Right lung (tissue), 5 donors: Measurements from ENCODE around the gene PER1. TPM values are rescaled to one million over a fixed set of nuclear protein-coding genes. Genes with fewer than 3 reads are reported as not detected.
"Not testable (repeated sequence)": the region's sequence is repeated elsewhere in the genome, so short reads cannot be mapped to it uniquely, and the experiment has no call there.

Experiments
- DNase-seq, 2 donors: peaks; one replicate each; pipeline ENCODE4 v3.0.0-alpha.2; 2013
- polyA plus RNA-seq, 5 donors: library from polyadenylated mRNA; unstranded; fragments of 120-200 nt; gene quantifications; one replicate each; pipeline versions ENCODE4 v1.2.1 to v1.2.3, GENCODE V29; 2013; ENCODE audit warnings: inconsistent platforms in 1 of 5, low replicate concordance in 1 of 5; ENCODE audit not compliant: insufficient read length in 5 of 5, insufficient read depth in 1 of 5

Gene PER1
- polyA plus RNA-seq, 5 donors = 23.0 to 61.4 (median 37.7) TPM

DNA sequence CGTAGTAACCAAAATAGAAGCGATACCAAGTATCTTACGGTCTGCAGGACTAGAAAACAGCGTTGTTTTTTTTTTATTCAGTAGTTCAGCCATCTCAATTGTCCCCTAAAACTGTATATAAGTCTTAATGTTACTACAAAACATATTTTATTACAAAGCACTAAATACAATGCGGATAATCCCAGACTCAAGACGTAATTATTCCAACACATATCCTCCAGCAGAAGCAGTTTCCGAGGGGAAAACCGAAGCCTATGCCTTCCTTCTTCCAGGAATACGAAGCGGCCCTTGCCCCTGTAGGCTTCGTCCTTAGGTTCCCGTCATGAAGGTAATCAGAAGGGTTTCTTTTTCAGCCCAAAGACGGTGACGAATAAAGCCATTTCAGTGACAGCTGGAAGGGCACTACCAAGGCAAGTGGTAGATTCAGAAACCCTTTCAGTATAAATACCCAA is 21.7 kb upstream of the PER1 start:
- no peak for DNase-seq

DNA sequence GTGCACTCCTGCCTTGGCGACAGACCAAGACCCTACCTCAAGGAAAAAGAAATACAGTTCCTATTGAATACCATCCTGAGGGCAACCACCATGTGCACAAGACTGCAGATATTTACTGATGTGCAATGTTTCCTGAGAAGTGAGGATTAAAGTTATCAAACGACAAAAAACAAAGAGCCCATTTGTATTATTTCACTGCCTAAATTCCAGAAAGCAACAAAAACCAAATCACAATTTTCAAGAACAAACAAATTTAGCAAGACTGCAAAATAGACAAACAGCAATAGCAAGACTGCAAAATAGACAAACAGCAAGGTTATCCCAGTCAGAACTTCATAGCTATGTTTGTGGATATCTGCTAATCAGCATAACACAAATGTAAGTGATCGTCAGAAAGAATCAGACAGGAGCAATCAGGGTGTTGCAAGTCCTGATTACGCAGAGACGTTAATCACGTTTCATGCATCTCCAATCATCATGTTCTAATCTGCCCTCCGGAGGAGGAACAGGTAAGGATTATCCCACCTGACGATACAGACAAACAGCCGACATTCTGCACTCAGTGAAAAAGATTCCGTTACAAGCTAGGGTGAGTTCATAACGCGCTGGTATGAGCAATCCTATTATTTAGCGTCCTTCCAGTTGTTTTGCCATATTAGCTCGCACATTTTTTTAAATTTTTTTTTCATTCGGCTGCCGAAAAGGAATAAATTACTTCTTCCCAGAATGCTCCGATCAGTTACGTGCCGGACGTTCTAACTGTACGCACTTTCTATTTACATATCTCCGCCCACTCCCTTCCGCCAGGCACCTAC is 21.1 kb upstream of the PER1 start:
- peak; percentile 90 to 94 for DNase-seq

DNA sequence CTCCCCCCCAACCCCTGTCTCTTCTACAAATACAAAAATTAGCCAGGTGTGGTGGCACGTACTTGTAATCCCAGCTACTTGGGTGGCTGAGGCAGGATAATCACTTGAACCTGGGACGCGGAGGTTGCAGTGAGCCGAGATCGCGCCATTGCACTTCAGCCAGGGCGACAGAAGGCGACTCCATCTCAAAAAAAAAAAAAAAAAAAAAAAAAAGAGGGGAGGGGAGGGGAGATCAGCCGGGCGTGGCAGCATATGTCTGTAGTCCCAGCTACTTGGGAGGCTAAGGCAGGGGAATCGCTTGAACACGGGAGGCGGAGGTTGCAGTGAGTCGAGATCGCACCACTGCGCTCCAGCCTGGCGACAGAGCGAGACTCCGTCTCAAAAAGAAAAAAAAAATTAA is 18.0 kb upstream of the PER1 start:
- DNase-seq = not testable (repeated sequence)

DNA sequence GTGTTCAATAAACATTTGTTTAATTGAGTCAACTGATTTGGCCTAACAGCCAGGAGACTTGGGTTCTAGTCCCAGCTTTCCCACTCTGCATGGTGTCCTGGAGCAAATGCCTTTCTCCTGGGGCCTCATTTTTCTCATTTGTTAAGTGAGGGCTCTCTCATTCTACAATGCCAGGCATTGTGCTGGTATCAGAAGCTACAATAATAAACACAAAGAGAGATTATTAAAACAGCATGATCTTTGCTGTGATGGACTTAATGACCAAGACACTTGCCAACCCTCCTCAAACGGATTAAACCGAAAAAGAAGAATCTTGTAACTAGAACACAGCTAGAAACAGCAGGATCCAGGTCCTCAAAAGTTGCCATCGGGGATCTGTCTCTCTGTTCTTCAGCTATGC is 15.3 kb upstream of the PER1 start:
- no peak for DNase-seq

DNA sequence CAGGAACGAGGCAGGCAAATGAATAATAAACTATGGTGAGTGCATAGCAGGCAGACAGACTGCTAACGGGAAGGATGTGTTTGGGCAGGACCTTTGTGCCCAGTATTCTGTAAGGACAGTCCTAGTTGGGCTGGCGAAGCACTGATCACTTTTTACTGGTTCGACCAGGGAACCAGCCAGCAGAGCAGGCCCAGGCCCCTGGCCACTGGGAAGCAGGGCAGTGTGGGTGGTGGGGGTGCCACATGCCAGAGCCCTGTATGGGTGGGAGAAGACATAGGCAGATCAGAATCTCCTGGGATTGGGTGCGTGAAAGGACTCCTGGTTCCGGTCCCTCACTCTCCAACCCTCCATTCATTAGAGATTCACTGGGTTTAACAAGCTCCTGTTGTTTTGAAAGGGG is 14.5 kb upstream of the PER1 start:
- DNase-seq = no peak

DNA sequence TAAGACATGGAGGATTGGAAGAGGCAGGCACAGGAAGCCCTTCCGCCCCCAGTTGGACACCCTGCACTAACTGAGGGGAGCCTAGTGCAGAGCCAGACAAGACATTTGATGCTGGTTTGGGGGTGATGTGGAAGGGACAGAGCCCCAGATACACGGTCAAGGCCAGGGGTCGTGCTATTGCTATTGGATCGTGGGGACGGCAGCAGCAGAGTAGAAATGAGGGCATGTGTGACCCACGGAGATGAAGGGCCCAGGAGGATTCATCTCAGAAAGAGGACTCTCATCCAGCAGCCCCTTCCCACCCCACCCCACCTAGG is 12.6 kb upstream of the PER1 start:
- no peak for DNase-seq

DNA sequence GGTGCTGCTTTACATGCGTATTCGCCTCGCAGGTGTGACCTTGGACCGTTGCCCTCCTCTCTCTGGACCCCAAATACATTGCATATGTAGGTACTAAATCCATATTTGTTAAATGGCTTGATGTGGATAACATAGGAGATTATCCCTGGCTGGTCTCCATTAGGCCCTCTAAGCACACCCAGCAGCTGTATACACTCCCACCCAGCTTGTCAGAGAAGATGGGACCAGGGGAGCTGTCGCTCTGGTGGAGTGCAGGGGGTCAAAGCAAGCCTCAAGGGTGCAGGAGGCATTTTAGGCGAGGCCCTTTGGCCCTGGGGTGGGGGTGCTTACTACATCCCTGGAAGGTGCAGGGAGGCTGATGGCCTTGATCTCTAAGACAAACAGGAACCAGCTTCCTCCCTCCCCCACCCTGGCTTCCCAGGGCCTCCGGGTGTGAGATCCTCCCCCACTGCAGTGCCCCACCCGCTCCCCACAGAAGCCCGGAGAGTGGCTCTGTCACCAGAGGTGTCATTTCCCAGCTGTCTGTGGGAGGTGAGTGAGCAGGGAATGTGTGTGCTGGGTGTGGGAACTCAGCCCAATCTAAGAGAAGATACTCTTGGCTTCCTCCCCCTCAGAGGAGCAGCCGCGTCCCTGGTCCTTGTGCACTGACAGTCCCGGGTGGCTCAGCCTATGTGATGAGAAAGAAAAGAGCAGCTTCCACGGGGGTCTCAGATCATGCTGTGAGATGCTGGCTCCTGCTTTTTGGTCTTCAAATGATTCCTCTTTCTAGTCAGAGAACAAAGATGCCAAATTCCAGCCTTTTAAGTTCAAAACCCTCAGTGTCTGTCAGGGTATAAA is 12.0 kb upstream of the PER1 start:
- no peak for DNase-seq

DNA sequence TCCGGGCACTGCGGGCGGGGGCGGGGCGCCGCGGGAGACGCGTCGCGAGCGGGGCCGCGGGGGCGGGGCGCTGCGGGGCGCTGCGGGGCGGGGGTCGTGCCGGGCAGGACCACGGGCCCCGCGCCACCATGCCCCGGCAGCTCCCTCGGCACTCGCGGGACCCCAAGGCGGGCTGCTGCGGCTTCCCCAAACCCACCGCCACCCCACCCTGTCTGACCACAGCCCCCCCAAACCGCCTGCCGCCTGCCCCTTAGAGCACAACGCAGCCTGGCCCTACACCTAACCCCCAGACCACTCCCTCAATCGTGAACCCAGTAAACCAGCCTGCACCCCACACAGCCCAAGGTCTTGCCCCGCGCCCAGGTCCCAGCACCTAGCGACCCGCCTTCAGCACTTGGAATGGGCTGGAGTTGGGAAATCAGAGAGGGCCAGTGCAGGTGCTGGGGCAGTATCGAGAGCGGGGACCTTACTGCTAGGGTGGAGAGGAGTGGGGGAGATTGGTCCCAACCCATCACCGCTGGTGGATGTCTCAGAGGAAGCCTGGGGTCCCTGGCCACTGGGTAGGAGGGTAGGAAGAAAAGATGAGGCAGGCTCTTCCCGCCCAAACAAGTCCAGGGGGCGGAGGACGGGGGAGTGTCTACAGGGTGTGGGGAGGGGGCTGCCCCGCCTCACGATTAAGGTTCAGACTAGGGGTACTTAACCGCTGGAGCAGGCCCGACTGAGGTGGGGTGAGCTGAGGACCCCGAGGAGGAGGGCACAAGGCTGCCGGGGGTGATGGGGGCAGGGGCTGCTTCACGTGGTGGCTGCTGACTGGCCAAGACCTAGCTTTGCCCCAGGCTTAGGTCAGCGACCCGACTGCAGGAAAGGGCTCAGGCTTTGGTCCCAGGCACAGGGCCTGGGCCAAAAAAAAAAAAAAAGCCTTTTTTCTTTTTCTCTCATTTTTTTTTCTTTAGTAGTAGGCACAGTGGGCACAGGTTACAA is 11.1 kb upstream of the PER1 start:
- DNase-seq = peak in 1 of 2 donors; percentile 78

DNA sequence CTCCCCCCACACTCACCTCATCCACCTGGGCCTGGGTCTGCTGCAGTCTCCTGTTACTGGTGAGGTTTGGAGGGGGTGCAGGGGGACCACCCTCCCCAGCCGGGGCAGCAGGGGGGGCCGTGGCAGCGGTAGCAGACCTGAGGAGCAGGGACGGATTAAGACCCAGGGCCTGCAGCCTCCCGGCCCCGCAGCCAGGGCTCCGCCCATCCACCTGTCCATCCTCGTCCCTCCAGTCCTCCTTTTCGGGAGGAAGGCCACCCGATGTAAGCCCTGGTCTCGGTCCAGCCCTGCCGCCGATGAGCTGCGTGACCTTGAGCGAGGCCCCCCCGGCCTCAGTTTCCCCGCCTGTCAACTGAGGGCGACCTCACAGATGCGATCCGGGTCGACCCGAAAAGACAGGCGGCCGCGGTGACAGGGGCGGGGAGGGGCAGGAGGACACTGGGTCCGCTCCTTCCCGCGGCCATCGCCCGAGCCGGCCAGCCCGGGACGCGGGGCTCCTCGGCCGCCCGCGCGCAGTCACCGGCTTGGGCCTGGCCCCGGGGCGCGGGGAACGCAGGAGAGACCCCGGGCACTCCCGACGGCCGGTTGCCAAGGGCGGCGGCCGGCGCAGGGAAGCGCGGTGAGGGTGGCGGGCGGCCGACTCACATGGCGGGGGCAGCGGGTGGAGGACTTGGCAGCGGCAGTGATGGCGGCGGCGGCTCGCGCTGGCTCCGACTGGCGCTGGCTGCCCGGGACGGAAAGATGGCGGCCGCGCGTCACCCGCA is 10.2 kb upstream of the PER1 start, which contains the start of gene VAMP2:
TSS of gene VAMP2 (minus strand) at position 716 of the 764 bp plus-strand sequence. CDS start at position 647, 69 bp downstream.
- peak in 1 of 2 donors; percentile 76 for DNase-seq

DNA sequence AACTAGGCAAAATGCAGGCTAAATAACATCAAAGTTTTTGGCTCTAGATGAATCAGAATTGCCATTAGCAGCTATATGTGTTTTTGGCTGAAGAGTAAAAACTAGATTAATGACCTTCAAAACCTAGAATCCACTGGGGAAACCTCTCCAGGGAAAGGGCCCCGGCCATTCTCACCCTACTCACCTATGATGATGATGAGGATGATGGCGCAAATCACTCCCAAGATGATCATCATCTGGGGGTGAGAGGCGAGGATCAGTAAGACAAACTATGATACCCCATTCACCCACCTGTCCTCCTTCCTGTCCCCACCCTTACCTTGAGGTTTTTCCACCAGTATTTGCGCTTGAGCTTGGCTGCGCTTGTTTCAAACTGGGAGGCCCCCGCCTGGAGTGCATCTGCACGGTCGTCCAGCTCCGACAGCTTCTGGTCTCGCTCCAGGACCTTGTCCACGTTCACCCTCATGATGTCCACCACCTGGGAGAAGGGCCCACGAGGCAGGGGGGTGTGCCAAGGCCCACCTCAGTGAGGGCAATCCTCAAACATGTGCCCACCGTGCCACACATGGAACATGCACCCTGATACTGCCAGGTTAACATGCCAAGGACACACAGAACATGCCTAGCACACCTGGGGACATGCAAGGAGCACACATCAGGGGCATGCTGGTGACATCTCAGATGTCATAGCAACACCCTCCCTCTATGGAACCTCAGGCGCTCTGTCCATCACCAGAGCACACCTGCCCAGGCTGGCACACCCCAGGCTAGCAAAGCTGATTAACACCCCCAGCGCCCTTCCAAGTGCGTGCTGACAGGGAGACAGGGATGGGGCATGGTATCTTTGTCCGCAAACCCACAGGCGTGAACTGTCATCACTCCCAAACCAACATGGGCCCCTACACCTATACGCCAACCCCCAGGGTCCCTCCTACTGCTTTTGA is 9.4 kb upstream of the PER1 start:
- no peak for DNase-seq

DNA sequence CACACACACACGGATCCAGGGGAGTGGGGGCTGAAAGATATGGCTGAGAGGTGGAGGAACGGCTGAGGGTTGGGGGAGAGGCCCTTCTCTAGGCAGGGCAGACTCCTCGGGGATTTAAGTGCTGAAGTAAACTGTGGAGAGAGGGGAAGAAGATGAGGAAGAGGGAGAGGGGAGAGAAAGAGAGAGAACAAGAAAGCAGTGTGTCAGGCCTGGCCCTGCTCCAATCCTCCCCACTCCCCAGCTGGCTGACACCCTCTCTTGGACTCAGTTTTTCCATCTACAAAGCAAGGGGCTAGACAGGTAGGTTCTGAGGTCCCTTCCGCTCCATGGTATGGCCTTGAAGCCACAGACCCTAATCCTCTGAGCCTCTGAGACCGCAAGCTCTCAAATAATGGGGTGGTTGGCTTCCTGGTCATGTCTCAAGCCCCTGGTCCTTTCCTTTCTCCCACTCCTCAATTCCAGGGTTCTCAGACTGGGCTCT is 8.6 kb upstream of the PER1 start:
- no peak for DNase-seq

DNA sequence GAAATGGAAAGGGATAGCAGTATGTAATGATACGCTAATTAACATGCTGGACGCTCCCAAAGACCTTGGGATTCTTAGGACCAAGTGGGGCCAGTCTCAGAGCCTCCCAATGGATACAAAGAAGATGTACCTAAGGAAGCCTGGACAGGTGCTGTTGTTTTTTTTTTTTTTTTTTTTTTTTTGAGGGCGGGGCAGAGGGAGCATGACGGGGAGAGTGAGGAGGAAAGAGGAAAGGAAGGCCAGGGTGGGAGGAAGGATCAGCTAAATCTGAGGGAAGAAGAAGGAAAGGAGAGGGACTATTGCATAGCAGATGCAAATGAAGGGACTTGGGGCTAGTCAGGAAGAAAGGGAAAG is 8.0 kb upstream of the PER1 start:
- no peak for DNase-seq

DNA sequence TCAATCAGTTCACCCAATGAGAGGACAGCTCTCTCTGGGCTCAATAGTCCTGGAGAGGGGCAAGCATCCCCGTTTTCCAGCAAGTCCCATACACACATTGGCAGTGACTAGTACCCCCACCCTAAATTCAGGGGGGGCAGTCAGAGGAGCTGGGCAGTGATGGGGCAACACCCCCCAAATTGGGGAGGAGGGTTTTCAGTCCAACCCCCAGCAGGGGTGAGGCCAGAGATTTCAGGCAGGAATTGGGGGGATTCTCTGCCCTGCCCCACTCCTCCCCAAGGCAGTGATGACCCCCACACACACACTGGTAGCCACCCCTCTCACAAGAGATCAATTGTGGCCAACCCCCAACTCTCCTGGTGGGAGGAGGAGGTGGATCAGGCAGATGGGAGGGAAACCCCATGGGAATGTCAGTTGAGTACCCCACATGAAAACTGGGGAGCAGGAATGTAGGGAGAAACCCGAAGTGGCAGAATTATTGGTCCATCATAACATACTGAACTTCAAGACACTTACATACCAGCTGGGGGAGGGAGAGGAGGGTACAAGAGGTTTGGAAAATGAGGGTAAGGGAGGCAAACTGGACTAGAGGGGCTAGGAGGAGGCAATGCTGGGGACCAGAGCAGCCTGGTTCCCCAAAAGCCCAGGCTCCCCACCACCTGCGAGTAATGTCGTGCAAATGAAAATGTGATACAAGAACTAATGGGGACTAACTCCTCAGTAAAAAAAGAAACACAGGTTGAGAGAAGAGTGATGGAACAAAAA is 7.4 kb upstream of the PER1 start:
- no peak for DNase-seq

DNA sequence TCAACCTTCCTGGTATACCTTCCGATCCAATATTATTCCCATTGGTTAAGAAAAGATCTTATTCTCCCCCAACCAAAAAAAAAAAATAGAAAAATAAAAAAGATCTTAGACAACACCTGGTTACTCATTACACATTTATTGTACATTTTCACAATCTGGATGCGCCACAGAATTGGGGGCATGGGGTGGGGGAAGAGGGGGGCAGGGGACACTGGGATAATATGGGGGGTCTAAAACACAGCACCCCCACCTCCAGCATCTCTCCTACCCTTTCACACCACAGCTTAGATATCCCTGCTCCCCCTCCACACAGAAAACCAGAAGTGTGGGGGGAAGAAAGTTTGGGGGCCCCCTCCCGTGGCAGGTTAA is 6.8 kb upstream of the PER1 start:
- DNase-seq = no peak

DNA sequence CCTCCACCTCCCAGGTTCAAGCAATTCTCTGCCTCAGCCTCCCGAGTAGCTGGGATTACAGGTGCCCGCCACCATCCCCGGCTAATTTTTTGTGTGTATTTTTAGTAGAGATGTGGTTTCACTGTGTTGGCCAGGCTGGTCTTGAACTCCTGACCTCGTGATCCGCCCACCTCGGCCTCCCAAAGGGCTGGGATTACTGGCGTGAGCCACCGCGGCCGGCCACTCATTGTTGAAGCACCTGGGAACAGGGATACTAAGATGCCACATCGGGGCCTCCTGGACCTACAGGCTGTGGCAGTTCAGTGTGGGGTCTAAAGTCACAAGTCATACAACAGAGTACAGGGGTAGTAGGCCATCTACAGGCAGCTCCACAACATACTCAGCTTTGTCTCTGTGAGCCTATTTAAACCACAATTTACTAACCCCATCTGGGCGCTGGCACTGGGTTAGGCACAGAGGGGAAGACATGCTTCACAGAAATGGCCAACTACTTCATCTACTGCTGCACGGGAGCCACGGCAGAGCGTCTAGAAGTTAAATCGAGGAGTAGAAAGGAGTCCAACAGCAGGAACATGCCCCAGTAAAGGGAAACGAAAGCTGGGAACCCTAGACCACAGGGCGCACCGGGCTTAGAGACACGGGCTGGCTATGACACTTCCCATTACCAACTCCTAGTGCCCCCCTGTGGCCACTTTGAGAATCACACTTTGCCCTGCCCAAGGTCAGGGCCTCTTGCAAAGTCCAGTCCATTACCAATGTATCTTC is 6.2 kb upstream of the PER1 start:
- peak; percentile 78 to 83 for DNase-seq

DNA sequence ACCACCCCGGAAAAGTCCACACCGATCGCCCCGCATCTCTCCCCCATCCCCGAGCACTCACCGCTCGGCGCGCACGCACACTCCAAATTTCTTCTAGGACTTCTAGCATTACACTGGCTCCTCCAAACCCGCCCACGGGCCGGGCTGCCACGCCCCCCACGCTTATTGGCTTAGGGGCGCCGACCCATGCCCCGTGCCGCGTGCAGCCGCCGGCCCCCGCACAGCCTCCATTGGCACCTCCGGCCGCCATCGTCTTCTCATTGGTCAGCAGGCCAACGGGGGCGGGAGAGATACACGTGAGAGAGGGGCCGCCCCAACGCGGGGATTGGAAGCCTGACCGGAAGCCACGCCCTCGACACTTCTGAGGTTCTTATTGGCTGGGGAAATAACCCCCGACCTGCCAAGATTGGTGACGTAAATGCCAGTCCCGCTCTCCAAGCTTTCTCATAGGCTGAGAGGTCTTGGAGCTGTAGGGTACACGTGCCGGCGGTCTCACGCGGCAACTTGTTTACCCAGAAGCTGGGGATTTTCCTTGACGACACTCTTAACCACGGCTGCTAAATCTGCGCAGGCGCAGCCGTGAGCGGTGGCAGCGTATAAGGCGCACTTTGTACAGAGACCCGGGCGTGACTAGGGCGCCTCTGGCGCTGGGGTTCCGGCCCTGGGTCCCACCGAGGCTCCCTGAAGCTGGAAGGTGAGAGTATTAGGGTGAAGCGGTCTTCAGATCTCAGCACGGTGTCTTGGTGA is 4.2 kb upstream of the PER1 start:
- DNase-seq = peak; percentile 100

DNA sequence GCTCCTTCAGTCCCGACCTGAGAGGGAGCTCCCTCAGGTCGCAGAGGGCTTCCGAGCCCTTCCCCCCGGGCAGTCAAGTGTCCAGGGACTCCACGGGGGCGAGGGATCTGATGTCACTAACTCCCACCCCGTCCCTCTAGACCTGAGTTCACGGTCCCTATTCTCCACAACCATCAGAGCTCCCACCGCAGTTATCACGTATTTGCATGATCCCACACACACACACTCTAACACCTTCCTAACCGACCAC is 3.7 kb upstream of the PER1 start:
- no peak for DNase-seq
